ENCODE measurements around the gene ADGRL3.

DNA sequence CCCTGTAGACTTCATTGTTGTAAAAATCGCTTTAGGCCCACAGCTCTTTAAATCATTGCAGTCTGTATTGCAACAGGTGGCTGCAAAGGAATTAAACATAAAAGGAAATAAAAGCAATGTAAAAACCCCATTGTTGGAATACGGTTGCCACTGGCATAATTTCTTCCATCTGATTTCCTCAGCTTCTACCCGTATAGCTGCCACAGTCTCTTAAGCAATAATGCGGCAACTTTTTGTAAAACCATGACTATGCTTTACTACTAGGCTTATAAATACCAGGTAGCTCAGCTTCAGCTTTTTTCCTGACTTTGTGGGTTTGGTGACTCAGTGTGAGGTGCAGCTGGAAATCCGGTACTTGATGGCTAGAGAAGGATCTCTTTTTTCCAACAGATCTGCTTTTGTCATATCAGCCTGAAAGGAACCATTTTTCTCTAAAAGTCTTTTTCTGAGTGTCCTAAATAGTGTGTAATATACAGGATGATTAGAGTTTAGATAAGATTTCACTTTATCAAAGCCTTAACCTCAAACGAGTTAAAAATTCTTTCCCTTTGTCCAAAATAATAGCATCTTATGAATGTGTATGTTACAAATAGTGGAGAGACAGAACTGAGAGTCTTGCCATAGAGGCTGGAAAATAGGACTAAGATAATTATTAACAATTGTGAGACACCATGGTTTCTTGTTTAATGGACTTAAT is 268.0 kb downstream of the ADGRL3 start:
- TF ChIP-seq, protein P1, sequence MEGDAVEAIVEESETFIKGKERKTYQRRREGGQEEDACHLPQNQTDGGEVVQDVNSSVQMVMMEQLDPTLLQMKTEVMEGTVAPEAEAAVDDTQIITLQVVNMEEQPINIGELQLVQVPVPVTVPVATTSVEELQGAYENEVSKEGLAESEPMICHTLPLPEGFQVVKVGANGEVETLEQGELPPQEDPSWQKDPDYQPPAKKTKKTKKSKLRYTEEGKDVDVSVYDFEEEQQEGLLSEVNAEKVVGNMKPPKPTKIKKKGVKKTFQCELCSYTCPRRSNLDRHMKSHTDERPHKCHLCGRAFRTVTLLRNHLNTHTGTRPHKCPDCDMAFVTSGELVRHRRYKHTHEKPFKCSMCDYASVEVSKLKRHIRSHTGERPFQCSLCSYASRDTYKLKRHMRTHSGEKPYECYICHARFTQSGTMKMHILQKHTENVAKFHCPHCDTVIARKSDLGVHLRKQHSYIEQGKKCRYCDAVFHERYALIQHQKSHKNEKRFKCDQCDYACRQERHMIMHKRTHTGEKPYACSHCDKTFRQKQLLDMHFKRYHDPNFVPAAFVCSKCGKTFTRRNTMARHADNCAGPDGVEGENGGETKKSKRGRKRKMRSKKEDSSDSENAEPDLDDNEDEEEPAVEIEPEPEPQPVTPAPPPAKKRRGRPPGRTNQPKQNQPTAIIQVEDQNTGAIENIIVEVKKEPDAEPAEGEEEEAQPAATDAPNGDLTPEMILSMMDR (IDR thresholded peaks at IDR 0.05; ENCODE audit: low read length), result no peak
- no peak for TF ChIP-seq EZH2 (IDR thresholded peaks at IDR 0.05; ENCODE audit: borderline replicate concordance, low read length)

Measured in OCI-LY1 (cell line).